Stimulated activated CD4-positive, alpha-beta T cell treated with anti-CD3 and anti-CD28 coated beads, Interleukin-12 subunit alpha, Interleukin-12 subunit beta, amount 100 ng/mL, for 48 hours (primary cell): Measurements from ENCODE around the gene NDUFAF4.
A peak's percentile ranks its signal among the peaks of the same experiment; 100 is the strongest.

Experiments
- DNase-seq, 3 donors: peaks; one replicate each; pipeline ENCODE4 v3.0.0-alpha.2; 2020; ENCODE audit warnings: low read depth in 2 of 3, low spot score in 1 of 3

NDUFAF4 gene

GRCh38 chr6:96897396-96898240 lies at the start of gene NDUFAF4:
TSS of gene NDUFAF4 (minus strand) at chr6:96897891. CDS start at chr6:96897801, 90 bp downstream.
- peak; percentile 92 to 93 (median 92) for DNase-seq

- DNase-seq: no peak
Measured at GRCh38 chr6:96947055-96947454, 49.4 kb upstream of the NDUFAF4 start.

GRCh38 chr6:96943555-96944215 lies 46.0 kb upstream of the NDUFAF4 start:
- no peak for DNase-seq

- DNase-seq: no peak
Measured at GRCh38 chr6:96942676-96943075, 45.0 kb upstream of the NDUFAF4 start.

- DNase-seq: no peak
Measured at GRCh38 chr6:96940322-96940721, 42.6 kb upstream of the NDUFAF4 start.

- peak in 2 of 3 donors; percentile 9 to 33 for DNase-seq
Measured at GRCh38 chr6:96939007-96939805, 41.5 kb upstream of the NDUFAF4 start.

- DNase-seq: no peak
Measured at GRCh38 chr6:96934087-96934486, 36.4 kb upstream of the NDUFAF4 start.

GRCh38 chr6:96931198-96931597 lies 33.5 kb upstream of the NDUFAF4 start:
- DNase-seq: no peak

GRCh38 chr6:96929741-96930140 lies 32.0 kb upstream of the NDUFAF4 start:
- DNase-seq: no peak

- DNase-seq: no peak
Measured at GRCh38 chr6:96927660-96928059, 30.0 kb upstream of the NDUFAF4 start.

GRCh38 chr6:96926425-96926824 lies 28.7 kb upstream of the NDUFAF4 start:
- no peak for DNase-seq

GRCh38 chr6:96925290-96925687 lies 27.6 kb upstream of the NDUFAF4 start:
- DNase-seq: no peak

- peak in 1 of 3 donors; percentile 14 for DNase-seq
Measured at GRCh38 chr6:96923871-96924493, 26.3 kb upstream of the NDUFAF4 start.

- DNase-seq: no peak
Measured at GRCh38 chr6:96923400-96923799, 25.7 kb upstream of the NDUFAF4 start.

GRCh38 chr6:96917098-96917497 lies 19.4 kb upstream of the NDUFAF4 start:
- no peak for DNase-seq

- no peak for DNase-seq
Measured at GRCh38 chr6:96913621-96914020, 15.9 kb upstream of the NDUFAF4 start.

- DNase-seq: no peak
Measured at GRCh38 chr6:96911751-96912150, 14.1 kb upstream of the NDUFAF4 start.

GRCh38 chr6:96911171-96911570 lies 13.5 kb upstream of the NDUFAF4 start:
- DNase-seq: no peak

- no peak for DNase-seq
Measured at GRCh38 chr6:96909811-96910210, 12.1 kb upstream of the NDUFAF4 start.

GRCh38 chr6:96907498-96907897 lies 9.8 kb upstream of the NDUFAF4 start:
- peak; percentile 39 to 40 (median 40) for DNase-seq

- no peak for DNase-seq
Measured at GRCh38 chr6:96900873-96901272, 3.2 kb upstream of the NDUFAF4 start.
